Prostate gland (tissue), 2 donors: ENCODE measurements around the gene WDR43.

ENCODE experiments used
- POLR2AphosphoS5 ChIP-seq: sonication (generic); formaldehyde crosslinking; IDR thresholded peaks from one replicate; pipeline ENCODE4 v1.6.1; 2017; ENCODE audit warnings: antibody characterized with exemption
- TF ChIP-seq, protein P1 (sequence below), 4 experiments: fragments of 200-600 bp in 2 of 4; fragments of 450-650 bp in 2 of 4; sonication (generic) in 2 of 4; IDR thresholded peaks; 1 replicate in 3 of 4; 2 replicates in 1 of 4; pipeline ENCODE4 v1.5.1; 2016 to 2019; ENCODE audit warnings: antibody characterized with exemption in 4 of 4, mild to moderate bottlenecking in 2 of 4, moderate library complexity in 2 of 4

DNA sequence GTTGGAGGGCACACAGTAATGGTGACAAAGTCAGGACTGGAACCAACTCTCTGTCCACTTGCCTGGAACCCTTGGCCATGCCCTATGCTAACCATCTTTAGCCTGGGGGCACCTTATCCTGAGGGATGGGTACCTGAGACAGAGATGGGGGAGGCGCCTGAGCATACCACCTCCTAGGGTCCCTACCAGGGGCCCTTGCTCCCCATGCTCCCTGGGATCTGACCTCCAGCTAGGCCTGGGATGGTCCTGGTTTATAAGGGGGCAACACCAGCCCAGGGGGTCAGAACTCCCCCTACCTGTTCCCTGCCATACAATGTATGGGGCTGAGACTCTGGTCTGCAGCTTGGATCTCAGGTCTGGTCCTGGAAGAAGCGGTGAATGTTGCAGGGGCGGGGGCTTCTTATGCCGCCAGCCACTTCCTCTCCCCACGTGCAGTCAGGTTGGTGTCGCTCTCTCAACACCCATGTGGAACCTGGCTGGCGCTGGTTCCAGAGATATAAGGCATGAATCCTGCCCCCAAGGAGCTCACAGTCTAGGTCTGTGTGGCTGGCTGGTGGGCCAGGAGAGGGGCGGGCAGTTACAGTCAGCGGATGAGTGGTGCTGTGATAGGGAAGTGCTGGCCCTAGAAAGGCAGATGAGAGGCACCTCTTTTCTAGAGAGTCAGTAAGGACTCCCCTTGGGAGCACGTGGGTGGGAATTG is 82.9 kb downstream of the WDR43 start:
- TF ChIP-seq, protein P1, sequence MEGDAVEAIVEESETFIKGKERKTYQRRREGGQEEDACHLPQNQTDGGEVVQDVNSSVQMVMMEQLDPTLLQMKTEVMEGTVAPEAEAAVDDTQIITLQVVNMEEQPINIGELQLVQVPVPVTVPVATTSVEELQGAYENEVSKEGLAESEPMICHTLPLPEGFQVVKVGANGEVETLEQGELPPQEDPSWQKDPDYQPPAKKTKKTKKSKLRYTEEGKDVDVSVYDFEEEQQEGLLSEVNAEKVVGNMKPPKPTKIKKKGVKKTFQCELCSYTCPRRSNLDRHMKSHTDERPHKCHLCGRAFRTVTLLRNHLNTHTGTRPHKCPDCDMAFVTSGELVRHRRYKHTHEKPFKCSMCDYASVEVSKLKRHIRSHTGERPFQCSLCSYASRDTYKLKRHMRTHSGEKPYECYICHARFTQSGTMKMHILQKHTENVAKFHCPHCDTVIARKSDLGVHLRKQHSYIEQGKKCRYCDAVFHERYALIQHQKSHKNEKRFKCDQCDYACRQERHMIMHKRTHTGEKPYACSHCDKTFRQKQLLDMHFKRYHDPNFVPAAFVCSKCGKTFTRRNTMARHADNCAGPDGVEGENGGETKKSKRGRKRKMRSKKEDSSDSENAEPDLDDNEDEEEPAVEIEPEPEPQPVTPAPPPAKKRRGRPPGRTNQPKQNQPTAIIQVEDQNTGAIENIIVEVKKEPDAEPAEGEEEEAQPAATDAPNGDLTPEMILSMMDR (IDR thresholded peaks at IDR 0.05) = no peak
- TF ChIP-seq POLR2AphosphoS5 = no peak
